HG03095 (cell line): Measurements from ENCODE around the gene GDF11.
"Not testable (repeated sequence)": the region's sequence is repeated elsewhere in the genome, so short reads cannot be mapped to it uniquely, and the experiment has no call there.

Experiments used
- ATAC-seq: cut with Tn5 transposase; IDR thresholded peaks from one replicate; pipeline ENCODE4 v1.9.1; 2021; ENCODE audit warnings: moderate library complexity; ENCODE audit not compliant: unreplicated experiment

Gene GDF11

DNA sequence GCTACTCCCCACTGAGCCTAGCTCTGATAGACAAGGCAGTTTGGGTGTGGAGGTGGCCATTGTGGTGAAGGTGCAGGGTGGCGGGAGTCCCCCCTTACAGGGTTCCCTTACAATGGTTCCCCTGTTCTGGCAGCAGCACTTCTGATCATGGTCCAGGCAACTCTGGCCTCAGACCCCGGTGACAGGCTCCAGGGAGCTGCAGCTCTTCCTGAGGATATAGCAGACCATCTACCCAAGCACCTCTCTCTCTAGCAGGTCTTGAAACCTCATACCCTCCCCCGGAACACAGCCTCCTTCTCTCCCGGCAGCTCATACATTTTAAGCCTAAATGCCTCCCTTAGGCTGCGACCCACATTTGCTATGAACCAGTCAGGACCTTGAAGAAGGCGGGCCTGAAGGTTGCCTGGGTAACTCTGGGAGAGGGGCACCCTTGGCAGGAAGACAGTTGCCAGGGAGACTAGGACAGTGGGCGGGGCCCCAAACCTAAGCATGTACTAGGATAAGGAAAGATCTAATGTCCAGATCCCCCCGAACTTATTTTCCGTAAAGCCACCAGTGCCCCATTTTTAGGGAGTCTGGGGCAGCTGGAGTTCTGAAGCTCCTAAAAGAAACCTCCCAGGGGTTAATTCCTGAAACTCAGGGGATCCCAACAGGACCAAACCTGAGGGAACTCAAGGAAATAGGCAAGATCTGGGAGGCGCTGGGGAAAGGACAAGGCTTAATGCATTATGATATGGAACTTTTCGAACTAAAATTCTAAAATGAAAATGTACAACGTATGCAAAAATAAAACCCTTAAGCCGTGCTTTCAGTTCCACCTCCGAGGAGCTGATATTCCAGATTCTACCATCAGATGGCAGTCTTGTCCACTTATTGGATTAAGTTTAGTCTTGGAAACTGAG is 4.5 kb upstream of the GDF11 start:
- peak; percentile 79 for ATAC-seq

DNA sequence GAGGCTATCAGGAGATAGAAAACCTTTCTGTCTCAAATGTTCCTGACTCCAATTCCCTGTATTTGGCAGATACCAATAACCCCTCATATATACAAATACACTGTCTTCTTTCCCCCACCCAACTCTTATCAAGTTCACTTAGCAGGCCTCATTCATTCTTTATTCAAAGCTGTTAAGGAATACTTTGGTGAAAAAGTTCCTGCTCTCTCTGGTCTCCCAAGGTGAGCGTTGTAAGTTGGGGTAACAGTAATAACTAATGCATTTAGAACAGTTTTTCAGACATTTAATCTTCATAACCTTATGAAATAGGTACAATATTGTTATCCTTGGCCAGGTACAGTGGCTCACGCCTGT is 3.9 kb upstream of the GDF11 start:
- ATAC-seq = no peak

DNA sequence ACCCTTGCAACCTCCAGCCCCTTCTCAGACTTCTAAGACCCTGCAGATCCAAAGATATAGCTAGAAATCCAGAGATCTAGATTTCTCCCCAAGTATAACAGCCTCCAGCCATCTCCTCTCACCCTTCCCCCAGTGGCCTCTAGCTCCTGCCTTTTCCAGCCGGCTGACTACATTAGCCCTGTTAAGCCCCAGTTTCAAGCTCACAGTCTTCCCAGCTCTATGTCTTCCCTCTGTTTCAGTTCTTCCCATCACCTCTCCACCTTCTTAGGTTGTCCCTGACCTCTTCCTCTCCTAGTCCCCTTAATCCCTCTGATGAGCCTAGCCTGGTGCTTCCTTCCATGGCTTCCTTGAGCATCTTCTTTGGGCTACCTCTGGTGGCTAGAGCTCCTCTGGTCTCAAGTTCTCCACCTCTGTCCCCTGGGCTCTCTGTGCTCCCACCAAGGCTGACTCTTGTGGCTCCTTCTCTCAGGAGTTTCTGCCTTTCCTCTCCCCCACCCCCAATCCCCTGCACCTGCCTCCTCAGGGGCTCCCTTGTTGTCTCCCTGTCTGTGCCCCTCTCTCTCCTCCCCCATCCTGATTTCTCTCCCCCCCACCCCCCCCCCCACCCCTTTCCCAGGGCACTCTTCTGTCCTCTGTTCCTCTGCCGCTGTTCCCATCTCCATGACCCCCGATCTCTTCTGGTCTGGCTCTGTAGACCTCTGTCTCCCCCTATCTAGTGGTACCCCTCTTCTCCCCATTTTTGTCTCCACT is 816 bp upstream of the GDF11 start:
- ATAC-seq = no peak

DNA sequence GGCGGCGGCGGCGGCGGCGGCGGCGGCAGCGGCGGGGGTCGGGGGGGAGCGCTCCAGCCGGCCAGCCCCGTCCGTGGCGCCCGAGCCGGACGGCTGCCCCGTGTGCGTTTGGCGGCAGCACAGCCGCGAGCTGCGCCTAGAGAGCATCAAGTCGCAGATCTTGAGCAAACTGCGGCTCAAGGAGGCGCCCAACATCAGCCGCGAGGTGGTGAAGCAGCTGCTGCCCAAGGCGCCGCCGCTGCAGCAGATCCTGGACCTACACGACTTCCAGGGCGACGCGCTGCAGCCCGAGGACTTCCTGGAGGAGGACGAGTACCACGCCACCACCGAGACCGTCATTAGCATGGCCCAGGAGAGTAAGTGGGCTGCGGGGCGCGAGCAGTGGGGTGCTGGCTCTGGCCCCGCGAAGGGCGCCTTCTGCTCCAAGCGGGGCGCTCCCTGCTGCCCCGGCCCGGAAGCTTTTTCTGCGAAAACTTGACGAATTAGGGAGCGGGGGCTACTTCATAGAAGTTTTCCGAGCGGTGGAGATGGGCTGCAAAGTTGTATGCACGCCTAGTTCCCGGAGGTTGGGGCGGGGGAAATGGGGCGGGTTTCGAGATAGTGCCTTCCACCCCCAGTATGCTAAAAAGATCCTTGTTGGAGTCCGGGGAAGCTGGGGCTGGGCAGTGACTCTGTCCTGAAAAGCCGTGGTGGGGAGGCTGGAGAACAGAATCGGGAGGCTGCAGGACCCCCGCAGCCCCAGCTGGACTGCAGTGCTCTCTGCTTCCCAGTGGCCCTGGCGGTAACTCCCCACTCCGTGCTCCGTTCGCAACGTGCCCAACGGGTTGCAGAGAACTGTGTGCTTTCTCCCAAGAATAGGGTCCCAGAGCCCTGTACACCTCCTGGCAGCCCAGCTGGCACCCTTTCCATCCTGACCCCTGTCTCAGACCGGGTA is 751 bp downstream of the GDF11 start:
- peak; percentile 38 for ATAC-seq

DNA sequence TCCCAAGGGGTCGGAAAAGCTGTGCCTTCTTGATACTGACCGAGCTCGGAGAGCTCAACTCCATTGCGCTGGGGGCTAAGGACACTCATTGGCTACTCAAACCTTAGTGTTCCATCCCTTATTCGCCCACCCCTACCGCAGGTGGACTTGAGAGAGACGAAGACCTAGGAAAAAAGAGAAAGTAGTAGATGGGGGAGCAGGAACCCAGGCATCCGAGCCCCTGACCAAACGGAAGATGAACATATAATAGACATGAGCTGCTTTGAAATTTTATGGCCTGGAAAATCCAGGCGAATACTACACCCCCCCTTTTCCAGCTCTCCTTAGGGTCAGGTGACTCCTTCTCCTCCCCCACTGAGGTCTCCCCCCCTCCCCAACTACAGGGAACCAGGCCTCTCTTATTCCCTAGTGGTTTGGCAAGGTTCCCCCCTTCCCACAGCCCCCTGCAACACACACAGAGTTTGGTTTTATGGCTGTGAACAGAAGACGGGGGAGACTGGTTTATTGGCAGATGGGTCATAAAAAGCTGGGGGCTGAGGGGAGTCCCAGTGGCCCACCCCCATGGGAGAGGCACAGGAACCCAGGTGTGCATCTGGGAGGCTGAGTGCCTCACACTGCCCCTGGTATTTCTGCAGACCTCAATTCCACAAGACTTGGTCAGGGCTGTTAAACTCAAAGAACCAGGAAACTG is 1.6 kb downstream of the GDF11 start:
- no peak for ATAC-seq

DNA sequence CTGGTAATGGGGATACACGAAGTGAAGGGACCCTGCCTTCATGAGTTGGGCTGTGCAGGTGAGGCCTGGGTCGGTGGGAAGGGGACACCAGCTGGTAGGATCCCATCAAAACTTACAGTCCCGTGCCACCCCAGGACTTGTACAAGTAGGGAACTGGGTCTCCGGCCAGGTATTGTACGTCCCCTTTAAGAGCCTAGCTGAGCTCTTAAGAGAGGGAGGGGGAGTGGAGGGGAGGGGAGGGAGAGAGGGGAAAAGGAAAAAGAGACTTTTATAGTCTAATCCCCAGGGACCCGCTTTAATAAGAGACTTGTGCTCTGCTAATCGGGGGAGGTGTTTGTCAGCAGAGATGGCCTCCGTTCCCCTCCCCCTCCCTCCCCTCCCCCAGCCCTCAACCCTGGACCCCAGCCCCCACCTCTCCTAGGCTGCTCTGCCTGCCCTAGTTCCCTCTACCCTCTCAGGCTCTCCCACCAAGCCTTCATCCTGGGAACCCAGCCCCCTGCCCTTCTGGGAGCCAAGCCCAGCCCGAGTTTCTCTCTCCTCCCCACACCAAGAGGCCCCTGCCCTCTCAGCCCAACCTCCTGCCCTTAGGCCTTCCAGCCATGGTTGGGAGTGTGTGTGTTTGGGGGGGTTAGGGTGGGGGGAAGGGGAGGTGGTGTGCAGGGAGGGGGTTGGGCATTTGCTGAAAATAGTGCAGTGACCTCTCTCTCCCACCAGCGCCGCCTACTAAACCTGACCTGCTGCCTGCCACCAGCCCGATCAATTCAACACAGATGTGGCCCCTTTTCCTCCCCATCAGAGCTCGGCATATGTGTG is 2.6 kb downstream of the GDF11 start:
- ATAC-seq = no peak

DNA sequence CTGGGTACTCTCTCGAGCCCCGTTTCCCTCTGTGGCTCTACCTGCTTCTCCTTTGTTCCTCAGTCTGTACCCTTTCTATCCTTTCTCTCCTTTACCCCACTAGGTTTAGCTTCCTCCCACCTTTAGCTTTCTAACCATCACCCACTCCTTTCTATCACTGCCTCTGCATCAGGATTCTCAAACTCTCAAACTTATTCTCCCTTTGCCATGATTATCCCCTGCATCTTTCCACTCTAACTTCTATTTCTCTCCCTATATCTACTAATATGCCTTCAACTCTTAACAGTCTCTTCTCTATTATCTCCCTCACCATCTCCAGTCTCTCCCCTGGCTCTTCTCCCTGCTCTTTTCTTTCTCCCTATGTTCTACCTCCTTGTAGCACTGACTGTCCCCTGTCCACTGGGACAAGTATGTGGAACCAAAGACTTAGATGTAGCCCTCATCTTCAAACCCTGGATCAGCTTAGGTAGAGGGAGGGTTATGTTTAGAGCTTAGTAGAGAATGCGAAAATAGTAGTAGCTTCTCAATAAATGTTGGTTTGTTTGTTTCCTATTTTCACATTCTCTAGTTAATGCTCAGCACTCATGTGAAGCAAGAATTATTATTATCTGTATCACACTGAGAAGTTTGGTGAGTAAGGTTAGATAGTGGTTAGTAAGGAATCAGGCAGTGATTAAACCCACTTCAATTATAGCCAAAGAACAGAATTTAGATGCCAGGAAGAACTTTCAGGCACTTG is 3.4 kb downstream of the GDF11 start:
- no peak for ATAC-seq

DNA sequence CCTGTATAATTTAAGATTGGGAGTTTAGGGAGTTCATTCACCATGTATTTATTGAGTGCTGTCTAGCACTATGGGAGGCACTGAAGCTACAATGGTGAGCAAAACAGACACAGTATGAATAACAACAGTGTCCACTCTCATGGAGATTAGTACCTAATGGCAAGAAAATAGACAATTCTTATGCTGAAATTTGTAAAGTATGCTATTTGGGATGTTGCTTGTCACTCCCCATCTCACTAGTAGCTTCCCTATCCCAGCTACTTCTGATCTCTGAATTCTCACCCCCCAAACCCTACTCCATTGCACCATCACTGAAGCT is 4.0 kb downstream of the GDF11 start:
- ATAC-seq = no peak

DNA sequence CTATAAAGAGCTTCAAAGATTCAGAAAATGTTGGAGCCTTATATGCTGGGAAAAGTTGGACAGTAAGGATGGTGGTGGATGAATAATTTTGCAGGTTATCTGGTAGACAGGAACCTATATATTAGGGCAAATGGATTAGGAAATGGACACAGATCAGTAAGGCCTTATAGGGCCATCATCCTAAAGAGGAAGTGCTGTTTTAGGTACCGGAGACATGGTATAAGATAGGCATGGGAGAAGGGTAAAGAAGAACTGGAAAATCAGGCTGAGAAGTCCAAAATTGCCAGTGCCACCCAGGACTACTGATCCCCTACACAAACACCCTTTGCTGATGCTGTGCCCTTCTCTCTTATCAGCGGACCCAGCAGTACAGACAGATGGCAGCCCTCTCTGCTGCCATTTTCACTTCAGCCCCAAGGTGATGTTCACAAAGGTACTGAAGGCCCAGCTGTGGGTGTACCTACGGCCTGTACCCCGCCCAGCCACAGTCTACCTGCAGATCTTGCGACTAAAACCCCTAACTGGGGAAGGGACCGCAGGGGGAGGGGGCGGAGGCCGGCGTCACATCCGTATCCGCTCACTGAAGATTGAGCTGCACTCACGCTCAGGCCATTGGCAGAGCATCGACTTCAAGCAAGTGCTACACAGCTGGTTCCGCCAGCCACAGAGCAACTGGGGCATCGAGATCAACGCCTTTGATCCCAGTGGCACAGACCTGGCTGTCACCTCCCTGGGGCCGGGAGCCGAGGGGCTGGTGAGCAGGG is 5.5 kb downstream of the GDF11 start:
- no peak for ATAC-seq

DNA sequence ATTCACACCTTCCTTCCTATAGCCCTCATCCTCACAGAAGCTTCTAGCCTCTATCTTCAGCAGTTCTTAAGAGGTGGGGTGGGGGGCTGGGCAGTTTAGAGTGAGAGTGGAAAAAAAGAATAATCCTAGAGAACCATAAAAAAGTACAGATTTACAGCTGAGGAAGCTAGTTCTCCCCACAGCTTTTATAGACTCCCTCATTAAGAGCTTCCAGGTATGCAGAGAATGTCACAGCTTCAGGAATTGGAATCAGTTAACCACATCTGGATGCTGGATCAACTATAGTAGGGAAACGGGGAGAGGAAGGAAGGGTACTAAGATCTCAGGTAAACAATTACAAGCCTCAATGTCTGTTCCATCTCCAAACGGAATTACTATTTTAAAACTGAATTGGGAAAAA is 12.3 kb downstream of the GDF11 start:
- ATAC-seq = no peak

DNA sequence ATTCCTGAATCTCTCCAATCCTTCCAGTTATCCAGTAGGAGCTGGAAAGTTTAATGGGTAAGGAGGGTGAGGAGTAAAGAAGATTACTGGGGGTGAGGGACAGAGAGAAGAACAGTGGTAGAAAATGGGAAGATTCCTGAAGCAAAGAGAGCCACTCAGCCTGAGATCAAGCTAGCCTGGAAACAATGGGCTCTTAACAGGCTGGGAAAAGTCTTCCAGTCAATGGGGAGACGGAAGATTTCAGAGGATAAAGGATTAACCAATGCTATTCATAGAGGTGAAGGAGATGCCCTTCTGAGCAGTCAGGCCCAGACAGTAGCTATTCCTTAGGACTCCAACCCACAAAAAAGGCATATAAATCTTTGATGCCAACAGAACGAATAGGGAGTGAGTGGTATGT is 14.8 kb downstream of the GDF11 start:
- no peak for ATAC-seq

DNA sequence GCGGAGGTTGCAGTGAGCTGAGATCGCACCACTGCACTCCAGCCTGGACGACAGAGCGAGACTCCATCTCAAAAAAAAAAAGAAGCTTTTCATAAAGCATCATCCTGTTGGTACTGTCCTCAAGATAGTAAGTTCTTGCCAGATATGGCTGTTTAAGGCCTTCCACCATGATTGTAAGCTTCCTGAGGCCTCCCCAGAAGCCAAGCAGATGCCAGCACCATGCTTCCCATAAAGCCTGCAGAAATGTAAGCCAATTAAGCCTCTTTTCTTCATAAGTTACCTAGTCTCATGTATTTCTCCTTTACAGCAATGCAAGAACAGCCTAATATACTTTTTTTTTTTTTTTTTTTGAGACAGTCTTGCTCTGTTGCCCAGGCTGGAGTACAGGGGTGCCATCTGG is 15.7 kb downstream of the GDF11 start:
- not testable (repeated sequence) for ATAC-seq

DNA sequence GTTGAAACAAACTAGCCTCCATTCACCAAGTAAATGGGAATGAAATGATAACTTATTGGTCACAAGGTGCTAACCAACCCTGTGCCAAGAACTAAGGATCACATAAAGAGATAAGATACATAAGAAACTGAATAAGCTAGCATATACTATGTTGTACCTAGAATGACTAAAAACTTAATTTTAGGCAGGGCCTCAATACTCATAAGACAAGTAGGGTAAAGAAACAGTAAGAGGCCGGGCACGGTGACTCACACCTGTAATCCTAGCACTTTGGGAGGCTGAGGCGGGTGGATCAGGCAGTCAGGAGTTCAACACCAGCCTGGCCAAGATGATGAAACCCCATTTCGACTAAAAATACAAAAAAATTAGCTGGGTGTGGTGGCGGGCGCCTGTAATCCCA is 17.7 kb downstream of the GDF11 start:
- no peak for ATAC-seq

DNA sequence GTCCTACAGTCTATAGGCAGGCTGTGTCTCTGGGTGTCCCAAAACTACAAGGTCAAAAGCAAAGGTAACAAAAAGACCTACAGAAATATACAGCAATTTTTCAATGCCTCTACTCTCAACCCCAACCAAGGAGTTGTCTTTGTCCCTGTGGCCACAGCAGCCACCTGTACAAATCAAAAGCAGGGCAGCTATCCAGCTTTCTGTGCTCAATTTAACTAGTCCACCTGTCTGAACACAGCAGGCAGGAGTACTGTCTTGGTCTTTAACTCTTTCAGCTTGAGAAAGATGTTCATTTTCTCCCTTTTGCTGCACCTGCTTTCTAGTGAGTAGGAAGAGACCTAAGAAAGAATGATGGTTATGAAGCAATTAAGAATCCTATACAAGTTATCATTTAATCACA is 19.7 kb downstream of the GDF11 start:
- ATAC-seq = no peak

DNA sequence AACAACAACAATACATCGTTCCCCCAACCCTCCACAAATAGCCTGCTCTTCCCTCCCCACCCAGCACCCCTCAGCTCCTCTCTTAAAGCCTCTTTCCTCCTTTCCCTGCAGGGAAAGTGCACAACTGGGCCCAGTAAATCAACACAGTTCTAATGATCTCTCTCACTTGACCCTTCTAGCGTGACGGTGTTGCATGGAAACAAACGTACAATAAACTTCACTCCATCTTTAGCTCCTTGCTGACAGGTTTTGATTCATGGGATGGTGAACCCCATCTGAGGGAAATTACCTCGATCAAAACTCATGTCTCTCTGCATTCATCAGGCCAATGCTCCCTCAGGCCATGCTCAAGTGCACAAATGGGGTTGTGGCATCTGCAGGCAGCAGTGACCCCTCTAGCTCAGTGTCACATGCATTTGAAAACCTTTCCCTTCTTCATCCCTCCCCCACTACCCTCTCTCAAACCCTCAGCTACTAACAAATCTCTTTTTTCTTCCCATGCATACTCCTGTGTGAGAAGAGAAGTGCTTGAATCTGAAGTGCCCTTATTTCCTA is 22.9 kb downstream of the GDF11 start:
- no peak for ATAC-seq

DNA sequence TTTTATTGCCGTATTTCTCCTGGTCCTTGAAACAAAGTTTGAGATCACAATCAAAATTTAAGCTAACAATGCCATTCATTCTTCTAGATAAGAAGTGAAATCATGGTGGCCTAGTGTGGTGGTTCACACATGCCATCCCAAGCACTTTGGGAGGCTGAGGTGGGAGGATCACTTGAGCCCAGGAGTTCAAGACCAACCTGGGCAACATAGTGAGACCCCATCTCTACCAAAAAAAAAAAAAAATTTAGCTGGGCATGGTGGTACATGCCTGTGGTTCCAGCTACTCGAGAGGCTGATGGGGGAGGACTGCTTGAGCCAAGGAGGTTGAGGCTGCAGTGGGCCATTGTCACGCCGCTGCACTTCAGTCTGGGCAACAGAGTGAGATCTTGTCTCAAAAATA is 24.2 kb downstream of the GDF11 start:
- ATAC-seq = no peak

DNA sequence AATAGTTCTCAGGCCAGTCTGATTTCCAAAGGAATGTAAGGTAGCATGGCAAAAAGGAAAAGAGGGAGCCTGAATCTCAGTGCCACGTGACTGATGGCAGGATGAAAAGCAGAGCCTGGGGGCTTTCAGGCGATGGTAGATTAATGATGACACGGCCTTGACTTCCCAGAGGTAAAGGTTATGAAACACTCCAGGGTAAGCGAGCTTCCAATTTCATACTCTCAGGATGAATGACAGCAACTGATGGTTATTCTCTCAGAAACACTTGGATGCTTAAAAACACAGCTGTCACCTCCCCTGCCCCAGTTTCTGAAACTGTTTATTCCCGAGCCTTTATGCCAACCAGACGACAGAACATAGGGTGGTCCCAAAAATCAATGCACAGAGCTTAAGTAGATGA is 28.8 kb downstream of the GDF11 start:
- ATAC-seq = no peak

DNA sequence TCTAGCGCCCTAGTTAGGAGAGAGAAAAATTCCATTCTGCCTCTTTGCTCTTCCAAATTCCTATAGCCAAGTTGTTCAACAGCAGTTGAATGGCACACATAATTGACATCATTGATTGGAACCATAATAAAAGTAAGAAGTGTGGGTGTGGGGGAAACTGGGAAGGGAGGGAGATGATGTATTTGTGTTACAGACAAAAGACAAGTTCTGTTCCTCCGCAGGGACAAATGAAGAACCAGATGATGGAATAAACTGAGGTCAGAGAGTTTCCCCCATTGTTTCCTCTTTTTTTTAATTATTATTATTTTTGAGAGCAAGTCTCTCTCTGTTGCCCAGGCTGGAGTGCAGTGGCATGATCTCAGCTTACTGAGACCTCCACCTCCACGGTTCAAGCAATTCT is 34.9 kb downstream of the GDF11 start:
- ATAC-seq = no peak
